Smooth muscle cell (in vitro differentiated cells): ENCODE results near the gene FFAR1. TPM values are rescaled to one million over a fixed set of nuclear protein-coding genes. Genes with fewer than 3 reads are reported as not detected.

Experiments
- DNase-seq: peaks from one replicate; lab custom pipeline; 2025; ENCODE audit not compliant: unreplicated experiment; lab: John Stamatoyannopoulos, UW
- H2AFZ ChIP-seq: fragments of 200-600 bp; sonication (generic); 2 replicates; pipeline ENCODE4 v1.6.0; 2016; ENCODE audit warnings: antibody characterized with exemption, low read depth, mild to moderate bottlenecking
- H3F3A ChIP-seq: fragments of 200-600 bp; sonication (generic); 2 replicates; pipeline ENCODE4 v1.6.0; 2017; ENCODE audit warnings: antibody characterized with exemption, low read depth
- H3K27ac ChIP-seq: fragments of 200-600 bp; sonication (generic); 2 replicates; pipeline ENCODE4 v1.5.1; 2016; ENCODE audit warnings: low read depth, mild to moderate bottlenecking
- H3K27me3 ChIP-seq: fragments of 200-600 bp; sonication (generic); 2 replicates; pipeline ENCODE4 v1.6.1; 2016; ENCODE audit warnings: low read depth, mild to moderate bottlenecking
- H3K36me3 ChIP-seq: fragments of 200-600 bp; sonication (generic); 2 replicates; pipeline ENCODE4 v1.5.1; 2016; ENCODE audit warnings: low read depth
- H3K4me1 ChIP-seq: fragments of 200-600 bp; sonication (generic); 2 replicates; pipeline ENCODE4 v1.5.1; 2016; ENCODE audit warnings: low read depth
- H3K4me2 ChIP-seq: fragments of 200-600 bp; sonication (generic); 2 replicates; pipeline ENCODE4 v1.6.0; 2016; ENCODE audit warnings: mild to moderate bottlenecking
- H3K4me3 ChIP-seq: fragments of 200-600 bp; sonication (generic); 2 replicates; pipeline ENCODE4 v1.5.1; 2016; ENCODE audit warnings: mild to moderate bottlenecking
- H3K79me2 ChIP-seq: fragments of 200-600 bp; sonication (generic); 2 replicates; pipeline ENCODE4 v1.6.0; 2016; ENCODE audit warnings: low read depth, mild to moderate bottlenecking
- H3K9ac ChIP-seq: fragments of 200-600 bp; sonication (generic); 2 replicates; pipeline ENCODE4 v1.6.0; 2016; ENCODE audit warnings: low read depth
- H3K9me3 ChIP-seq: fragments of 200-600 bp; sonication (generic); replicated peaks from 2 replicates; pipeline ENCODE4 v1.5.1; 2016; ENCODE audit warnings: low read depth
- H4K20me1 ChIP-seq: fragments of 200-600 bp; sonication (generic); 2 replicates; pipeline ENCODE4 v1.6.0; 2016; ENCODE audit warnings: low read depth
- WGBS: methylation state at CpG from one replicate; pipeline ENCODE4 v1.1.7; 2016; ENCODE audit warnings: low lambda C conversion rate; 5-methylcytosine and 5-hydroxymethylcytosine counted together
- polyA plus RNA-seq: library from polyadenylated mRNA; unstranded; fragments of >200 nt; fragmentation: Nextera tagmentation; extraction: Ambion mirVana; gene quantifications from 2 replicates; pipeline ENCODE4 v1.2.1, GENCODE V29; 2016
- total RNA-seq: library from RNA; depleted of rRNA; stranded (reverse); fragments of >200 nt; gene quantifications from 2 replicates; pipeline ENCODE4 v1.2.3, GENCODE V29; 2014
- TF ChIP-seq, protein P1 (sequence below): fragments of 200-600 bp; sonication (generic); IDR thresholded peaks from 2 replicates; pipeline ENCODE4 v1.5.1; 2017; ENCODE audit warnings: borderline replicate concordance, mild to moderate bottlenecking, antibody characterized with exemption; ENCODE audit not compliant: insufficient read depth, poor library complexity, severe bottlenecking

The FFAR1 gene
- total and polyA plus RNA-seq, 2 experiments from 2014 or later: not detected

DNA sequence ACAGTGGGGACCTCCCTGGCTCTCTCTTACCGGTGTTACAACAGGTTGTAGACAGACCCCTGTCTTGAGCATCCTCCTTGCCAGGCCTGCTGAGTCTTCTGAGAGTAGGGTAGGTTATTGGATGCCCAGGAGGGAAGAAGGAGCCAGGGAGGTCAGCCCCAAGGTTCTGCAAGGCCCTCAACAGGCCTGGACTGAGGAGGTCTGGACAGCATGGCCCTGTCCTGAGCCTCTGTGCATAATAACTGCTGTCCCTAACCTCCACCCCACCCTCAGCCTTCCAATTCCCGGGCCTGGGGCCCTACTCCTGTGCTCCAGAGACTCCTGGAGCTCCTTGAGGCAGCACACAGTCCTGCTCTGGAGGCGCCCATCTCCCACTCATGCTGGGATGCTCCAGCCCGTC, 18.4 kb upstream of the FFAR1 start:
- H3K9me3 ChIP-seq: no peaks in the 10 kb centered on the region
- H3K79me2 ChIP-seq: no peaks in the 10 kb centered on the region
- no peaks in the 10 kb centered on the region for H3F3A ChIP-seq
- H3K27me3 ChIP-seq: peaks cover 6% of the 10 kb centered on the region
- no peaks in the 10 kb centered on the region for H3K36me3 ChIP-seq
- no peak overlapping the region for H3K27ac ChIP-seq
- DNase-seq: no peak
- no peak overlapping the region for H2AFZ ChIP-seq
- no peak overlapping the region for H3K9ac ChIP-seq
- TF ChIP-seq, protein P1, sequence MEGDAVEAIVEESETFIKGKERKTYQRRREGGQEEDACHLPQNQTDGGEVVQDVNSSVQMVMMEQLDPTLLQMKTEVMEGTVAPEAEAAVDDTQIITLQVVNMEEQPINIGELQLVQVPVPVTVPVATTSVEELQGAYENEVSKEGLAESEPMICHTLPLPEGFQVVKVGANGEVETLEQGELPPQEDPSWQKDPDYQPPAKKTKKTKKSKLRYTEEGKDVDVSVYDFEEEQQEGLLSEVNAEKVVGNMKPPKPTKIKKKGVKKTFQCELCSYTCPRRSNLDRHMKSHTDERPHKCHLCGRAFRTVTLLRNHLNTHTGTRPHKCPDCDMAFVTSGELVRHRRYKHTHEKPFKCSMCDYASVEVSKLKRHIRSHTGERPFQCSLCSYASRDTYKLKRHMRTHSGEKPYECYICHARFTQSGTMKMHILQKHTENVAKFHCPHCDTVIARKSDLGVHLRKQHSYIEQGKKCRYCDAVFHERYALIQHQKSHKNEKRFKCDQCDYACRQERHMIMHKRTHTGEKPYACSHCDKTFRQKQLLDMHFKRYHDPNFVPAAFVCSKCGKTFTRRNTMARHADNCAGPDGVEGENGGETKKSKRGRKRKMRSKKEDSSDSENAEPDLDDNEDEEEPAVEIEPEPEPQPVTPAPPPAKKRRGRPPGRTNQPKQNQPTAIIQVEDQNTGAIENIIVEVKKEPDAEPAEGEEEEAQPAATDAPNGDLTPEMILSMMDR: no peak
- H3K4me2 ChIP-seq: no peak overlapping the region
- no peaks in the 10 kb centered on the region for H4K20me1 ChIP-seq
- 91% methylated on average over 4 of the region's 4 CpGs for WGBS
- H3K4me3 ChIP-seq: no peak overlapping the region
- no peaks in the 10 kb centered on the region for H3K4me1 ChIP-seq

DNA sequence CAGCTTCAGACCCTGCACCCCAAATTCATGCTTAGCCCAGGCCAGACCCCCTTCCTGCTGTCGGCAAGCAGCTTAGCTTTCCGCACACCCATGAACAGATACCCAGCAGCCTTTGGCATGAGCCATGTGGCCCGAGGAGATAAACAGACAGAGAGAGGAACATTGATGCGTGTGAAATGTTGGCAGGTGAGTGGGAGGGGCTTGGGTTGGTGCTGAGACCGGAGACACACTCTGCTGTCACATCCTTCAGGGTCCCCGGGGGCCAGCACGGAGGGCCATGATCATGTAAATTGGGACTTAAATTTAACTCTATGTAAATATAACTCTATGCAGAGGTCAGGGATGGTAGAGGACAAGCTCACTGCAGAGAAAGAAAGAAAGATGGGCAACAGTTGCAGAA, 17.2 kb upstream of the FFAR1 start:
- Histone ChIP-seq H3K4me1 (no peaks in the 10 kb centered on the region), H3K79me2 (no peaks in the 10 kb centered on the region), H3K9me3 (no peaks in the 10 kb centered on the region), H3K27ac (no peak overlapping the region), H2AFZ (no peak overlapping the region), H3K27me3 (peaks cover 6% of the 10 kb centered on the region), H3K4me2 (no peak overlapping the region), H3K9ac (no peak overlapping the region), H3K4me3 (no peak overlapping the region), H3F3A (no peaks in the 10 kb centered on the region), H4K20me1 (no peaks in the 10 kb centered on the region), H3K36me3 (no peaks in the 10 kb centered on the region)
- no peak for DNase-seq
- TF ChIP-seq, protein P1: no peak
- WGBS: 83% methylated on average over 7 of the region's 7 CpGs

DNA sequence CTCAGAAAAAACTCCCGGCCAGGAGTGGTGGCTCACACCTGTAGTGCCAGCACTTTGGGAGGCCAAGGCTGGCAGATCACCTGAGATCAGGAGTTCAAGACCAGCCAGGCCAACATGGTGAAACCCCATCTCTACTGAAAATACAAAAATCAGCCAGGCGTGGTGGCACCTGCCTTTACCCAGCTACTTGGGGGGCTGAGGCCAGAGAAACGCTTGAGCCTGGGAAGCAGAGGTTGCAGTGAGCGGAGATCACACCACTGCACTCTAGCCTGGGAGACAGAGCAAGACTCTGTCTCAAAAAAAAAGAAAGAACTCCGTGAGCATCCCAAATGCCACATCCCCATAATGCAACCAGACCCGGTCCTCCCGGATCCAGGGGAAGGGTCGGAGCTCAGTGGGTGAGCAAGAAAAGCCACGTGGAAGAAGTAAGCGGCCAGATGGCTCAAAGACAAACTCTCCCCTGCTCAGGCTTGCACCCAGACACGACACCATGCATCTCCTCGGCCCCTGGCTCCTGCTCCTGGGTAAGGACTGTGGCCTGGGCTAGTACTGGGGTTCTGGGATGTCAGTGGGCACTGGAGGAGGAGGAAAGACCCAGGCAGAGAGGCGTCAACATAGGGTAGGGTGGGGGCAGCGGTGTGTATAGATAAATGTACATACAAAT, 16.0 kb upstream of the FFAR1 start:
- H3K27me3 ChIP-seq: no peaks in the 10 kb centered on the region
- H3K27ac ChIP-seq: no peak overlapping the region
- no peak overlapping the region for H2AFZ ChIP-seq
- H3K36me3 ChIP-seq: no peaks in the 10 kb centered on the region
- no peaks in the 10 kb centered on the region for H3K9me3 ChIP-seq
- H3F3A ChIP-seq: no peaks in the 10 kb centered on the region
- no peak overlapping the region for H3K9ac ChIP-seq
- no peaks in the 10 kb centered on the region for H4K20me1 ChIP-seq
- H3K79me2 ChIP-seq: no peaks in the 10 kb centered on the region
- TF ChIP-seq, protein P1: no peak
- no peak overlapping the region for H3K4me2 ChIP-seq
- no peak overlapping the region for H3K4me3 ChIP-seq
- DNase-seq: no peak
- H3K4me1 ChIP-seq: no peaks in the 10 kb centered on the region
- WGBS: 92% methylated on average over 14 of the region's 14 CpGs

DNA sequence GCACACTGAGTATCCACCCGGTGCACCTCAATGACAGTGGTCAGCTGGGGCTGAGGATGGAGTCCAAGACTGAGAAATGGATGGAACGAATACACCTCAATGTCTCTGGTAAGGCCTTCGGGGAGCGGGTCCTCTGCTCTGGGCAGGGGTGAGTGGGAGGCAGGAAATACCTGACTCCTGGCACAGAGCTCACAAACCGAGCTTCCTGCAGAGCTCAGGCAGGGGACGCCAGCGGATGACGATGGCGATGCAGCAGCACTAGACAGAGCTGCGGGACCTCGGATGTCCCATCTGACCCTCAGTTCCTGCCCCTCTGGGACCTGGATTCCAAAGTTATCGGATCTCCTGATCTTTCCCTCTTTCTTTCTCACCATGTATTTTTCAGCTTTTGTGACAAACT, 14.9 kb upstream of the FFAR1 start:
- Histone ChIP-seq H3K4me1 (no peaks in the 10 kb centered on the region), H3K36me3 (no peaks in the 10 kb centered on the region), H3K9ac (no peak overlapping the region), H3K79me2 (no peaks in the 10 kb centered on the region), H2AFZ (no peak overlapping the region), H3K27ac (no peak overlapping the region), H4K20me1 (no peaks in the 10 kb centered on the region), H3F3A (no peaks in the 10 kb centered on the region), H3K9me3 (no peaks in the 10 kb centered on the region), H3K4me2 (no peak overlapping the region), H3K27me3 (no peaks in the 10 kb centered on the region), H3K4me3 (no peak overlapping the region)
- 91% methylated on average over 11 of the region's 12 CpGs for WGBS
- TF ChIP-seq, protein P1: no peak
- DNase-seq: no peak
